Inflammatory macrophage treated with lipopolysaccharide for 4 hours (primary cell): ENCODE results near the gene GREB1L.

Source experiments
- DNase-seq: peaks from one replicate; pipeline ENCODE4 v3.0.0-alpha.2; 2020

GREB1L gene

DNA sequence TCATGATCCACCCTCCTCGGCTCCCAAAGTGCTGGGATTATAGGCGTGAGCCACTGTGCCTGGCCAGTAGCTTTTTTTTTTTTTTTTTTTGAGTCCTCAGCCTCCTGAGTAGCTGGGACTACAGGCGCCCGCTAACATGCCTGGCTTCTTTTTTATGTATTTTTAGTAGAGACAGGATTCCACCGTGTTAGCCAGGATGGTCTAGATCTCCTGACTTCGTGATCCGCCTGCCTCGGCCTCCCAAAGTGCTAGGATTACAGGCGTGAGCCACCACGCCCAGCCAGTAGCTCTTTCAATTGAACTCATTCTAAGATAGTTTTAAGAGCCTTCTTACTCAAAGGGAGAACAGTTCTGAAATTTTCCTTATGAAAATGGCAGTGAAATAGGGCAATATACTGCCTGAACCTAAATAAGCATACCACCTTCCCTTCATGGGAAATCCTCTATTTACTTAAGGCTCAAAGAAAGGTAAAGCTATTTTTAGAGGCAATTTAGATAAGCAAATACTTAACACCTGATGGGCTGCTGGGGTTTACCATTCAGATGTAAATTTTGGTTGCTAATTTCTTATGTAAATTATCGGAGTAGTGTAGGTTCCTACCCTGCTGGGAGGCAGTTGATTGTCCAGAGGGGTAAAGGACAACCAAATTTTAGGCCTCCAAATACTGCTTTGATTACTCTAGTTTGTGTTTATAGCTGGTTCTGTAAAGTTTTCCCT is 144.7 kb downstream of the GREB1L start:
- no peak for DNase-seq

DNA sequence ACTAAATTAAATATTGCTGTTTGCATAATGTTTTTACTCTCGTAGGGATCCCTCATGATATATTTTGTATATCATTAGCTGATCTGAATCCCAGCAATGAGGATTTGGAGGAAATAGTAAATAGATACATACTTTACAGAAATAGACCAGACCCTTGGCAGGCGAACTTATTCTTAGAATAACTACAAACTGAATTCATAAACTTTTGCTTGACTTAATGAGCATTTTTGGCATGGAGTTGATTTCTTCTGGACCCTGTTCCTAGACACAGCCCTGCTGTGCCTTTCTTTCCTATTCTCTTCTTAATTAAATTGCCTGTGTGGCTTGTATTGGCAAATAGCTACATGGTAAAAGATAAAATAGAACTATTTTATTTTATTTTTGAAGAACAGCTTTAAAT is 145.9 kb downstream of the GREB1L start:
- no peak for DNase-seq

DNA sequence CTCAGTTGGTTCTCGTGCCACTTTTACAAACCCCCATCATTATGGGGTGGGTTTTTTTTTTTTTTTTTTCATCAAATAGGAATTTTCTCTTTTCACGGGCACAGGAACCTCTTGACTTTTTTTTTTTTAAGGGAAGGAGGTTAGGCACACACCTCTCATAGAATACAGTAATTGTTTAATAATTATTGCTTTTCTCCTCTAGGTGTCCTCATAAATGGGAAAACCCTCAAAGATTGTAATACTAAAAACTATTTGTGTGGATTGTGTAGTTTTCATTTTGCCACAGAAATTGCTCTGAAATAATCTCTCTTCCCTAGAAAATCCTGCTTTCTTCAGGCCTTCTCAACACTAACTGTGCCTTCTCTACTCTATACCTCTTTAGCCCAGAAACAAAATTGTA is 147.3 kb downstream of the GREB1L start:
- DNase-seq, result no peak

- no peak for DNase-seq
Measured at GRCh38 chr18:21389903-21390302, 147.9 kb downstream of the GREB1L start.

DNA sequence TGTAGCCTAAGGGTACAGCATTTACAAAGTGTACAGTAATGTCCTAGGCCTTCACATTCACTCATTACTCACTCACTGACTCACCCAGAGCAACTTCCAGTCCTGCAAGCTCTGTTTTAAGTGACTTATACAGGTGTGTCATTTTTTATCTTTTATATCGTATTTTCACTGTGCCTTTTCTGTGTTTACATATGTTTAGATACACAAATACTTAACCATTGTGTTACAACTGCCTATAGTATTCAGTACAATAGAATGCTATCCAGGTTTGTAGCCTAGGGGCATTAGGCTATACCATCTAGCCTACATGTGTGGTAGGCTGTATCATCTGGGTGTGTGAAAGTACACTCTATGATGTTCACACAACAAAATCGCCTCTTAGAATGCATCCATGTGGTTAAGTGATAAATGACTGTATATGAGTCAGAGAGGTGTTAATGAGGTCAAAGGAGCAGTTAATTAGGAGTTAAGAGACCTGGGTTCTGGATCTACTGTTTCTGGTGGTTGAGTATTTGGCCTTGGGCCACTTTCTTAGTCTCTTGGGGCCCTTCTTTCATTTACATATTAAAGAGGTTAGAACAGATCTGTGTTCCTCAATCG is 149.1 kb downstream of the GREB1L start:
- no peak for DNase-seq

- DNase-seq, result no peak
Measured at GRCh38 chr18:21393986-21394385, 152.0 kb downstream of the GREB1L start.

DNA sequence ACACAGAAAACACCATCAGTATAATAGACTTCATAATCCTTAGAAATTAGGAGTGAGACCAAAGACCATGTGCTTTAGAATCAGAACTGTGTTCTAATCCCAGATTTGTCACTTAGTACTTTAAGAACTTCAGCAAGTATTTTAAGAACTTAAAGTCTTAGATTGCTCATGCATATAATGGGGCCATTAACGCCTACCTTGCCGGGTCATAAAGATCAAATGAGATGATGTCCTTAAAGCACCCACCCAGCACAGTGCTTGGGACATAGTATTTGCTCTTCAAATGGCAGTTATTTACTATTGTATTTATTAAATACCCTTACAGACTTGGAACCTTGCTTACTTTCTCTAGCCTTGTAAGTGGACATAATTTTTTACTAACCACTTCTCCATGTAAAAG is 156.1 kb downstream of the GREB1L start:
- DNase-seq, result no peak

GRCh38 chr18:21402272-21402671 is 160.2 kb downstream of the GREB1L start:
- no peak for DNase-seq

GRCh38 chr18:21404426-21404825 is 162.4 kb downstream of the GREB1L start:
- DNase-seq, result no peak

DNA sequence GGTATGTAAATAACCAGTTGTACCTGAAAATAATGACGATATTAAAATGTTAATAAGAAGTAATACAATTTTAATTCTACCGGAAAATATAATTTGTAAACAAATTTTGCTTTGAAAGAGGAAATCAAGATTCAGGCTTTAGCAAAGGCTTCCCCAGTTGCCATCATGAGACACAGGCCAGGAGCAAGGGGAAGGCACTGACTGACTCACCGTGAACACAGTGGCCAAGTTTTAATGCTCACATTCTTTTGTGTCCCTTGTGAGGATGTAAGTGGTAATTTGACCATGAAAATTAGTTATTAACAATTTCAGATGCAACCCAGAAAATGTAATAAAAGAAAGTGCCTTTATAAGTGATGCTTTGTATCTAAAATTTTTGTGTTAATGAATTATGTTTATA is 164.1 kb downstream of the GREB1L start:
- DNase-seq, result no peak

- no peak for DNase-seq
Measured at GRCh38 chr18:21408681-21409080, 166.6 kb downstream of the GREB1L start.

DNA sequence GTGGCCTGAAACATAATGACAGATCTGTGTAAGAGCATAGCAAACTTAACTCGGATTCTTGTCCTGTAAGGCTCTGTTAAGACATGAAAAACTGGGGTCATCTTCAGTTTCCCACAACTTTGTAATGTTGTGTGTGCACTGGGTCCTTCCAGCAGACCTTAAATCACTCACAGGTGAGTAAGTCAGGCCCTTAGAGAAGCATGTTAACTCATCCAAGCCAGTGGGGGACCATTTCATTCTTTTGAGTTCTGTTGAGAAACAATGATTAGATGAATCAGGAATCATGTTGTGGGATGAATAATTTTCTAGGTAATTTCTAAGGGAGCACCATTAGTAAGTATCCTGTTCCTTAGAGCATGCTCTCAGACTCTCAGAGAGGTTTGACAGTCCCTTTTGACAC is 191.4 kb downstream of the GREB1L start:
- DNase-seq, result no peak

GRCh38 chr18:21439431-21439846 is 197.4 kb downstream of the GREB1L start:
- peak; percentile 18 for DNase-seq

DNA sequence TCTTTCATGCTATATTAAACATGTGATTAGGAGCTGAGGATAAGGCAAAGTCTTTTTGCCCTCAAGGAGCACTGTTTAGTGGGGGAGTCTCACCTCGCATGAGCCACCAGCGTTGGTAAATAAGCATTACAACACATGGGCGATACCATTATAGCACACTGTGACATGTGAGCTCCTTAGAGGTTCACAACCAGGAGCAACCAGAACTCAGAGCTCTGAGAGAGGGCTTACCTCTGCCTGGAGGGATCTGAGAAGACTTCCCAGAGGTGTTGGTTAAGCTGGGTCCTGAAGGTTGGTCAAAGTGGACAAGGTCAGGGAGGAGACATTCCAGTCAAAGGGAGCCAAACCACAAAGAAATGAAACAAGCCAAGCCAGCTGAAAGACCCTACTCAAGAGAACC is 199.6 kb downstream of the GREB1L start:
- no peak for DNase-seq

DNA sequence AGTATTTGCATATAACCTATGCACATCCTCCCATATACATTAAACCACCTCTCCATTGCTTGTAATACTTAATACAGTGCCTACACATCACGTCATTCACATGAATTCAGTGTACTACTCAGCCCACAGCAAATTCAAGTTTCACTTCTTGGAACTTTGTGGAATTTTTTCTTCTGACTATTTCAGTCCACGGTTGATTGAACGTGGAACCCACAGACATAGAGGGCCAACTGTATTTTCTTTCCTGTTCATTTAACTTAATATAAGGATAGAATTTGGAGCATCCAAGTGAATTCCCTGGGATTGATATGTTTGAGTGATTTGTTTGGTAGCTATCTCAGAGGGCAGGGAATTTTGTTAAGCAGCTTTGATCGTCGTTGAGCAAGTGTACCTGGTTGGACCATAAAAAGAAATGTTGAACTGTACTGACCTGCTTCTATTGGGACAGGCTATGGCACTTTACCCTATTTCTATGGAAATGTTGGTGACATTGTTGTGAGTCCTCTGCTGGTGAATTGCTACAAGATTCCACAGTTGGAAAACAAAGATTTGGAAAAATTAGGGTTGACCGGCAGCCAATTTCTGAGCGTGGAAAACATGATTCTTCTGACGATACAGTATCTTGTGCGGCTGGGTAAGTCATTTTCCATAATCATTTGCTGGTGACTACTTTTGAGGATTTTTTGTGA is 201.9 kb downstream of the GREB1L start:
- no peak for DNase-seq

GRCh38 chr18:21444465-21445212 is 202.6 kb downstream of the GREB1L start:
- peak; percentile 8 for DNase-seq

GRCh38 chr18:21448299-21448698 is 206.3 kb downstream of the GREB1L start:
- DNase-seq, result no peak

- no peak for DNase-seq
Measured at GRCh38 chr18:21449367-21450290, 207.6 kb downstream of the GREB1L start.

DNA sequence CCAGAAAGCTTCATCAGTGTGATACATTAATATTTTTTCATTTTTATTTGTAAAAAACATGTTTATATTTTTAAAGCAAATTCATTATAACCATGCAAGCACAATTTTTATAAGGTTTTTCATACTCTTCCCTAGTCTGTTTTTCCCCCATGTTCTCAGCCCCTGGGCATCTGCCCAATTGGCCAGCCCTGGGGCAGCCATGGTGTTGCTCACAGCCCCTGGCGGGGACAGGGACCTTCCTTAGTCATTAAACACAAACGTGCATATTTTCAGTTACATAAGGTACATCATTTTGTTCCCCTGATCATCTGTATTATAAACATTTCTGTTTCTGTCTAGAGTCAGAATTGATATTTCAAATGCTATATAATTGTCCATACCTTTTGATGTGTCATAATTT is 208.5 kb downstream of the GREB1L start:
- no peak for DNase-seq

DNA sequence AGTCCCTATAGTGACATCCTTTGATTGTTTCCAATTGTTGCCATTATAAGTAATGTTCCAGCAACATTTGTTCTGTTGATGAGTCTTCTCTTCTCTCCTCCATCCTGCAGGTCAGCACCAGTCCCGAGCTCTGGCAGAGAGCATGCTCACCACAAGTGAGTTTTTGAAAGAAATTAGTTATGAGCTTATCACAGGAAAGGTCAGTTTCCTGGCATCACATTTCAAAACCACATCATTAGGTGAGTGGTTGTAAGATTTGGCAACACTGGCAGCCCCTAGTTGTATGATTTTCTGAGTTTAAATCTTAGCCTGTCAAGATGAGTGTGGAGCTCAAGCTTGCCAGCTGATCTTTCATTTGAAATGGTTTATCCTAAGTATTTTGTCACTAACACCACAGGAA is 208.9 kb downstream of the GREB1L start:
- no peak for DNase-seq

- peak; percentile 3 for DNase-seq
Measured at GRCh38 chr18:21451851-21452250, 209.8 kb downstream of the GREB1L start.

DNA sequence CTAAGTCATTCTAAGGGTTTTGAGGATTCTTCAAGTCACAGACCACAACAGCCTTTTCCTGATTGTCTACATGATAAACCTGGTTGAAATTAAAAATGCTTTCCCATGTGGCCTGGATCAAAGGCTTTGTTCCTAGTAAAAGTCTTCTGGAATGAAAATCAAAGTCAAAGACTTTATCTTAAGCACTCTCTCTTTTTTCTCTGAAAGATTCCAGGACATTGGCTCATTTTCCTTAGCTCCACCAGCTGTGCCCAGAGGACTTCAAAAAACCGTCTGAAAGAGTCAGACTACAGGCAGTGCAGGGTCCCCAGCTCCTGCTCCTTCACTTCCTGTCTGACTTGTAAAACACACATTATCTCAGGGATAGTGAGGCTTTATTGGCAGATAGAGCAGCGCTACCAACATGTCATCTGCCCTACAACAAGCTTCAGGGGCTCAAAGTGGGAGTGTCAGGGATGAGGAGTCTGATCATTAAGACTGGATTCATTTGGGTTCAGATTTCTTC is 210.3 kb downstream of the GREB1L start:
- no peak for DNase-seq
